Measurements from ENCODE around the gene CFAP65. TPM values are rescaled to one million over a fixed set of nuclear protein-coding genes. Genes with fewer than 3 reads are reported as not detected.
A peak's percentile ranks its signal among the peaks of the same experiment; 100 is the strongest.

The CFAP65 gene
- total and polyA plus RNA-seq, 2 of the 13 experiments (the other 11 are each of a cell fraction or from before 2014, with no cell fraction given) = 0.05 TPM; not detected in 1

GRCh38 chr2:219057709-219058540, 16.6 kb upstream of the CFAP65 start (continued):
- TF ChIP-seq UBTF (CRISPR knock-in tag; IDR thresholded peaks at IDR 0.05) = peak; percentile 68
- TF ChIP-seq SOX6 (IDR thresholded peaks at IDR 0.05) = no peak
- peak; percentile 64; the same call in 1 of the 2 replicates for TF ChIP-seq SOX6 (CRISPR knock-in tag; IDR thresholded peaks at IDR 0.05)
- TF ChIP-seq ZNF850 (CRISPR knock-in tag; conservative IDR thresholded peaks at IDR 0.05) = 0 out of 2 replicates have a peak, but pooled peaks have one; percentile 54
- TF ChIP-seq POLR2G (IDR thresholded peaks at IDR 0.05; ENCODE audit: low read depth, low read length) = no peak
- no peak for TF ChIP-seq CHCHD3 (CRISPR knock-in tag; IDR thresholded peaks at IDR 0.05)
- TF ChIP-seq ZHX2 (IDR thresholded peaks at IDR 0.05; ENCODE audit: low read depth) = no peak
- no peak for TF ChIP-seq ZHX2 (CRISPR knock-in tag; IDR thresholded peaks at IDR 0.05; ENCODE audit: borderline replicate concordance)
- no peak for TF ChIP-seq ZNF253 (CRISPR knock-in tag; IDR thresholded peaks at IDR 0.05; ENCODE audit: borderline replicate concordance)
- TF ChIP-seq, protein P1, sequence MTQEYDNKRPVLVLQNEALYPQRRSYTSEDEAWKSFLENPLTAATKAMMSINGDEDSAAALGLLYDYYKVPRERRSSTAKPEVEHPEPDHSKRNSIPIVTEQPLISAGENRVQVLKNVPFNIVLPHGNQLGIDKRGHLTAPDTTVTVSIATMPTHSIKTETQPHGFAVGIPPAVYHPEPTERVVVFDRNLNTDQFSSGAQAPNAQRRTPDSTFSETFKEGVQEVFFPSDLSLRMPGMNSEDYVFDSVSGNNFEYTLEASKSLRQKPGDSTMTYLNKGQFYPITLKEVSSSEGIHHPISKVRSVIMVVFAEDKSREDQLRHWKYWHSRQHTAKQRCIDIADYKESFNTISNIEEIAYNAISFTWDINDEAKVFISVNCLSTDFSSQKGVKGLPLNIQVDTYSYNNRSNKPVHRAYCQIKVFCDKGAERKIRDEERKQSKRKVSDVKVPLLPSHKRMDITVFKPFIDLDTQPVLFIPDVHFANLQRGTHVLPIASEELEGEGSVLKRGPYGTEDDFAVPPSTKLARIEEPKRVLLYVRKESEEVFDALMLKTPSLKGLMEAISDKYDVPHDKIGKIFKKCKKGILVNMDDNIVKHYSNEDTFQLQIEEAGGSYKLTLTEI (CRISPR knock-in tag; conservative IDR thresholded peaks at IDR 0.05) = no peak
- no peak for TF ChIP-seq ZC3H4 (CRISPR knock-in tag; IDR thresholded peaks at IDR 0.05; ENCODE audit: borderline replicate concordance)
- TF ChIP-seq ZNF761 (CRISPR knock-in tag; conservative IDR thresholded peaks at IDR 0.05) = no peak
- TF ChIP-seq HOXA5 (CRISPR knock-in tag; IDR thresholded peaks at IDR 0.05) = peak; percentile 88; the same call in 1 of the 2 replicates
- TF ChIP-seq, protein P2, sequence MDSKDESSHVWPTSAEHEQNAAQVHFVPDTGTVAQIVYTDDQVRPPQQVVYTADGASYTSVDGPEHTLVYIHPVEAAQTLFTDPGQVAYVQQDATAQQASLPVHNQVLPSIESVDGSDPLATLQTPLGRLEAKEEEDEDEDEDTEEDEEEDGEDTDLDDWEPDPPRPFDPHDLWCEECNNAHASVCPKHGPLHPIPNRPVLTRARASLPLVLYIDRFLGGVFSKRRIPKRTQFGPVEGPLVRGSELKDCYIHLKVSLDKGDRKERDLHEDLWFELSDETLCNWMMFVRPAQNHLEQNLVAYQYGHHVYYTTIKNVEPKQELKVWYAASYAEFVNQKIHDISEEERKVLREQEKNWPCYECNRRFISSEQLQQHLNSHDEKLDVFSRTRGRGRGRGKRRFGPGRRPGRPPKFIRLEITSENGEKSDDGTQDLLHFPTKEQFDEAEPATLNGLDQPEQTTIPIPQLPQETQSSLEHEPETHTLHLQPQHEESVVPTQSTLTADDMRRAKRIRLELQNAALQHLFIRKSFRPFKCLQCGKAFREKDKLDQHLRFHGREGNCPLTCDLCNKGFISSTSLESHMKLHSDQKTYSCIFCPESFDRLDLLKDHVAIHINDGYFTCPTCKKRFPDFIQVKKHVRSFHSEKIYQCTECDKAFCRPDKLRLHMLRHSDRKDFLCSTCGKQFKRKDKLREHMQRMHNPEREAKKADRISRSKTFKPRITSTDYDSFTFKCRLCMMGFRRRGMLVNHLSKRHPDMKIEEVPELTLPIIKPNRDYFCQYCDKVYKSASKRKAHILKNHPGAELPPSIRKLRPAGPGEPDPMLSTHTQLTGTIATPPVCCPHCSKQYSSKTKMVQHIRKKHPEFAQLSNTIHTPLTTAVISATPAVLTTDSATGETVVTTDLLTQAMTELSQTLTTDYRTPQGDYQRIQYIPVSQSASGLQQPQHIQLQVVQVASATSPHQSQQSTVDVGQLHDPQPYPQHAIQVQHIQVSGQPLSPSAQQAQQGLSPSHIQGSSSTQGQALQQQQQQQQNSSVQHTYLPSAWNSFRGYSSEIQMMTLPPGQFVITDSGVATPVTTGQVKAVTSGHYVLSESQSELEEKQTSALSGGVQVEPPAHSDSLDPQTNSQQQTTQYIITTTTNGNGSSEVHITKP (CRISPR knock-in tag; IDR thresholded peaks at IDR 0.05; ENCODE audit: low read depth) = no peak
- TF ChIP-seq DNMT1 (CRISPR knock-in tag; IDR thresholded peaks at IDR 0.05) = peak; percentile 70; the same call in 1 of the 2 replicates

All from HepG2 (cell line).